HS-5 (cell line): ENCODE results near the gene ATG4A.

Experiments
- DNase-seq: peaks from one replicate; pipeline ENCODE4 v3.0.0-alpha.2; 2012; ENCODE audit warnings: low read depth

ATG4A gene

GRCh38 chrX:108169768-108170167 lies 78.2 kb downstream of the ATG4A start:
- DNase-seq = no peak

GRCh38 chrX:108171671-108172070 lies 80.1 kb downstream of the ATG4A start:
- DNase-seq = no peak

- DNase-seq = no peak
Observed at GRCh38 chrX:108173874-108174273, 82.3 kb downstream of the ATG4A start.

GRCh38 chrX:108177351-108178142 lies 86.0 kb downstream of the ATG4A start:
- no peak for DNase-seq

- DNase-seq = no peak
Observed at GRCh38 chrX:108178143-108178498, 86.5 kb downstream of the ATG4A start.

GRCh38 chrX:108186811-108187210 lies 95.2 kb downstream of the ATG4A start:
- DNase-seq = peak; percentile 56

GRCh38 chrX:108198420-108198819 lies 106.8 kb downstream of the ATG4A start:
- no peak for DNase-seq

GRCh38 chrX:108199041-108199440 lies 107.5 kb downstream of the ATG4A start:
- no peak for DNase-seq

GRCh38 chrX:108199691-108200090 lies 108.1 kb downstream of the ATG4A start:
- no peak for DNase-seq

- DNase-seq = no peak
Observed at GRCh38 chrX:108203540-108203939, 112.0 kb downstream of the ATG4A start.
